ENCODE results near the gene DPH3. TPM values are rescaled to one million over a fixed set of nuclear protein-coding genes. Genes with fewer than 3 reads are reported as not detected.

Gene DPH3
- total and polyA plus RNA-seq, 2 donors (not counting 3 experiments of a cell fraction or from before 2014, with no cell fraction given) = 7.7 to 28.7 TPM

GRCh38 chr3:16294844-16295243 lies 30.1 kb upstream of the DPH3 start:
- peaks cover 0 to 5% of the 10 kb centered on the region in 2 experiments for H3K36me3 ChIP-seq (ENCODE audit: control insufficient read depth in 2 of 2, extremely low read depth in 1 of 2, insufficient read depth in 2 of 2, low read length in 2 of 2)
- intact Hi-C loops (cut with micrococcal nuclease) = no loop called here
- no peaks in the 10 kb centered on the region for H3K79me2 ChIP-seq (ENCODE audit: control insufficient read depth, insufficient read depth, low read length)
- no TSS peak for BruUV-seq (replicated peaks)
- H2AFZ ChIP-seq (ENCODE audit: low read depth, low read length) = no peak overlapping the region
- no peak for TF ChIP-seq MYC (IDR thresholded peaks at IDR 0.05; ENCODE audit: low read depth, low read length)
- TF ChIP-seq MAX (IDR thresholded peaks at IDR 0.05; ENCODE audit: insufficient read depth, insufficient read length) = no peak
- TF ChIP-seq POLR2A (IDR thresholded peaks at IDR 0.05; ENCODE audit: low read depth, low read length) = no peak
- no peak for TF ChIP-seq POLR2AphosphoS5 (IDR thresholded peaks at IDR 0.05; ENCODE audit: insufficient read depth, low read depth, low read length)
- TF ChIP-seq FOS (IDR thresholded peaks at IDR 0.05; ENCODE audit: borderline replicate concordance, insufficient read depth, low read length) = no peak
- no peak for TF ChIP-seq JUN (IDR thresholded peaks at IDR 0.05; ENCODE audit: borderline replicate concordance, insufficient read depth, insufficient read length, low read depth)
- no peak for TF ChIP-seq GATA2 (IDR thresholded peaks at IDR 0.05; ENCODE audit: insufficient read depth, insufficient read length, low read depth, low read length)
- TF ChIP-seq EZH2 (IDR thresholded peaks at IDR 0.05; ENCODE audit: borderline replicate concordance, low read depth, low read length, severe bottlenecking) = no peak
- TF ChIP-seq CTCF (IDR thresholded peaks at IDR 0.05; ENCODE audit: extremely low read depth in 1 of 2, insufficient read depth in 1 of 2, low read depth in 1 of 2, low read length in 2 of 2) = no peak
- no peaks in the 10 kb centered on the region for H3K9me3 ChIP-seq (replicated peaks; ENCODE audit: control insufficient read depth, insufficient read depth, low read length)
- no peaks in the 10 kb centered on the region for H4K20me1 ChIP-seq (replicated peaks; ENCODE audit: control insufficient read depth, extremely low read depth, insufficient read depth, low read length)
- no peak overlapping the region for H3K27ac ChIP-seq (ENCODE audit: insufficient read depth, low read depth, low read length)
- POLR2A ChIA-PET = no interaction called here
- no peaks in the 10 kb centered on the region for H3K27me3 ChIP-seq (ENCODE audit: control insufficient read depth in 2 of 2, insufficient read depth in 2 of 2, low read length in 2 of 2)
- no peaks in the 10 kb centered on the region for H3K9me1 ChIP-seq (replicated peaks; ENCODE audit: control insufficient read depth, extremely low read depth, insufficient read depth, low read length)
- CTCF ChIA-PET = interaction anchor here (1.1 to 3.6 kb wide), 6 partner anchors 27 to 255 kb away, joined by 3 to 19 read pairs (median 4); no protein-coding TSS in a partner anchor
- H3K4me2 ChIP-seq (ENCODE audit: insufficient read depth, low read length) = no peak overlapping the region
- FAIRE-seq (no peak), DNase-seq (ENCODE audit: low read depth, low spot score) (no peak)
- no peak overlapping the region for H3K9ac ChIP-seq (replicated peaks; ENCODE audit: extremely low read depth, insufficient read depth, low read length)
- H3K4me1 ChIP-seq (ENCODE audit: control insufficient read depth, extremely low read depth, insufficient read depth, low read length) = peaks cover 2% of the 10 kb centered on the region
- dilution Hi-C loops (cut with MboI; ENCODE audit: extremely low pct_ligation_motif_present, low sequenced_read_pairs) = no loop called here
- H3K4me3 ChIP-seq (replicated peaks in 1 of 3; ENCODE audit: insufficient read depth in 1 of 3, low read depth in 1 of 3, low read length in 3 of 3) = no peak overlapping the region
